DMS79 (cell line): ENCODE data around the gene PNPLA6.

Source experiments
- DNase-seq: peaks from one replicate; lab custom pipeline; 2025; lab: John Stamatoyannopoulos, UW

The PNPLA6 gene

GRCh38 chr19:7515645-7516151 lies 19.8 kb upstream of the PNPLA6 start, which contains the start of gene ZNF358:
ZNF358 (plus strand) TSS chr19:7516103; CDS start chr19:7519243, 3,140 bp downstream.
- peak; percentile 57 for DNase-seq

- DNase-seq, result no peak
These were observed 19.2 kb upstream of the PNPLA6 start for GRCh38 chr19:7516333-7516732.

- no peak for DNase-seq
These were observed 18.6 kb upstream of the PNPLA6 start for GRCh38 chr19:7516878-7517277.

GRCh38 chr19:7519361-7520130 lies 16.0 kb upstream of the PNPLA6 start:
- DNase-seq, result no peak

GRCh38 chr19:7520131-7521051 lies 15.1 kb upstream of the PNPLA6 start:
- DNase-seq, result no peak

GRCh38 chr19:7521551-7522071 lies 13.9 kb upstream of the PNPLA6 start:
- DNase-seq, result no peak

GRCh38 chr19:7522072-7522922 lies 13.2 kb upstream of the PNPLA6 start, which contains the start of gene MCOLN1:
MCOLN1 (plus strand) TSS chr19:7522624; CDS start chr19:7522751, 127 bp downstream.
- DNase-seq, result peak; percentile 91

- DNase-seq, result no peak
These were observed 12.4 kb upstream of the PNPLA6 start for GRCh38 chr19:7522923-7523667.

- no peak for DNase-seq
These were observed 11.0 kb upstream of the PNPLA6 start for GRCh38 chr19:7524523-7524922.

- no peak for DNase-seq
These were observed 10.4 kb upstream of the PNPLA6 start for GRCh38 chr19:7524992-7525739.

- DNase-seq, result no peak
These were observed 9.2 kb upstream of the PNPLA6 start for GRCh38 chr19:7526059-7526929.

- DNase-seq, result no peak
These were observed 7.9 kb upstream of the PNPLA6 start for GRCh38 chr19:7527516-7528191.

GRCh38 chr19:7528192-7528519 lies 7.4 kb upstream of the PNPLA6 start:
- no peak for DNase-seq

- DNase-seq, result no peak
These were observed 6.8 kb upstream of the PNPLA6 start for GRCh38 chr19:7528522-7529245.

- DNase-seq, result no peak
These were observed 6.3 kb upstream of the PNPLA6 start for GRCh38 chr19:7529246-7529600.

- DNase-seq, result no peak
These were observed 5.7 kb upstream of the PNPLA6 start for GRCh38 chr19:7529610-7530490.
